K562 (cell line): ENCODE results near the gene TTC13. TPM values are rescaled to one million over a fixed set of nuclear protein-coding genes. Genes with fewer than 3 reads are reported as not detected.

Source experiments
- ATAC-seq: fragments of 200-7000 bp; cut with Tn5 transposase; 3 replicates; pipeline ENCODE4 v1.9.1; 2020; ENCODE audit warnings: moderate library complexity
- BruUV-seq: library from RNA; stranded (reverse); fragments of 400-500 nt; replicated peaks from 2 replicates; lab custom pipeline; 2021; lab: Mats Ljungman, UMichigan
- CTCF ChIA-PET: fragments of 300-600 bp; formaldehyde crosslinking; extraction: SDS; loops from one replicate; lab custom pipeline; 2021; ENCODE audit warnings: low intra/inter-chr PET ratio; lab: Yijun Ruan, JAX
- POLR2A ChIA-PET: fragments of 300-600, 350-650 bp; sonication (Branson Sonifier 250); formaldehyde crosslinking; extraction: SDS; loops from one replicate; lab custom pipeline; 2021; ENCODE audit warnings: antibody characterized with exemption, inconsistent platforms; lab: Yijun Ruan, JAX
- DNase-seq, 4 experiments: peaks; one replicate each; pipeline versions ENCODE4 v3.0.0 to v3.0.0-alpha.2; 2011 to 2018; ENCODE audit warnings: low spot score in 3 of 4, mixed read lengths in 3 of 4; ENCODE audit errors: extremely low read depth in 1 of 4
- FAIRE-seq: peaks from 2 replicates; lab custom pipeline; 2011; peaks lifted over from hg19 to GRCh38; lab: Jason Lieb, UNC
- H2AFZ ChIP-seq: 2 replicates; pipeline ENCODE4 v1.6.0; 2011; ENCODE audit warnings: low read depth, low read length, control low read depth, inconsistent platforms
- H3K27ac ChIP-seq: fragments of 200-600 bp; 3 replicates; pipeline ENCODE4 v1.8.0; 2011; ENCODE audit warnings: low read depth, mild to moderate bottlenecking, control low read depth, inconsistent platforms, low read length, moderate library complexity, mixed read lengths; ENCODE audit errors: extremely low read depth
- H3K27me3 ChIP-seq, 2 experiments: fragments of 300-600 bp in 1 of 2; 2 replicates in 1 of 2; 3 replicates in 1 of 2; pipeline versions ENCODE4 v1.6.0 to v1.8.0; 2011; ENCODE audit warnings: inconsistent platforms in 2 of 2, low read length in 2 of 2, mild to moderate bottlenecking in 1 of 2, mixed read lengths in 1 of 2, moderate library complexity in 1 of 2; ENCODE audit not compliant: control insufficient read depth in 2 of 2, insufficient read depth in 2 of 2
- H3K36me3 ChIP-seq: fragments of 300-600 bp; 3 replicates; pipeline ENCODE4 v1.8.0; 2011; ENCODE audit warnings: mild to moderate bottlenecking, low read length, inconsistent platforms; ENCODE audit not compliant: control insufficient read depth, insufficient read depth
- H3K4me1 ChIP-seq, 2 experiments: fragments of 200-600 bp in 1 of 2; replicated peaks in 1 of 2; 2 replicates in 1 of 2; 3 replicates in 1 of 2; pipeline versions ENCODE4 v1.5.1 to v1.8.0; 2011; ENCODE audit warnings: inconsistent platforms in 2 of 2, low read length in 2 of 2, mild to moderate bottlenecking in 1 of 2, mixed read lengths in 1 of 2, moderate library complexity in 1 of 2; ENCODE audit not compliant: control insufficient read depth in 2 of 2, insufficient read depth in 2 of 2
- H3K4me2 ChIP-seq: 2 replicates; pipeline ENCODE4 v1.6.1; 2011; ENCODE audit warnings: low read length, control low read depth, inconsistent platforms, mixed read lengths; ENCODE audit not compliant: insufficient read depth
- H3K4me3 ChIP-seq: fragments of 200-600 bp; sonication (generic), shearing (Covaris generic); 2 replicates; pipeline ENCODE4 v1.5.1; 2016; ENCODE audit warnings: control low read depth, inconsistent platforms
- H3K79me2 ChIP-seq: fragments of 200-600 bp; 3 replicates; pipeline ENCODE4 v1.8.0; 2011; ENCODE audit warnings: low read length, inconsistent platforms; ENCODE audit not compliant: control insufficient read depth, insufficient read depth
- H3K9ac ChIP-seq, 2 experiments: 2 replicates each; pipeline versions ENCODE4 v1.6.0 to v1.6.1; 2011; ENCODE audit warnings: low read depth in 2 of 2, low read length in 2 of 2, control low read depth in 1 of 2, inconsistent platforms in 1 of 2, mild to moderate bottlenecking in 1 of 2, mixed read lengths in 1 of 2; ENCODE audit not compliant: insufficient read depth in 1 of 2
- H3K9me1 ChIP-seq: one replicate; pipeline ENCODE4 v1.6.0; 2011; ENCODE audit warnings: inconsistent platforms, mild to moderate bottlenecking, low read length, moderate library complexity; ENCODE audit not compliant: control insufficient read depth, insufficient read depth
- H3K9me3 ChIP-seq: replicated peaks from 2 replicates; pipeline ENCODE4 v1.5.1; 2011; ENCODE audit warnings: low read depth, low read length, inconsistent platforms; ENCODE audit not compliant: control insufficient read depth, insufficient read depth
- H4K20me1 ChIP-seq: replicated peaks from 2 replicates; pipeline ENCODE4 v1.6.1; 2011; ENCODE audit warnings: low read length, inconsistent platforms, mixed read lengths; ENCODE audit not compliant: control insufficient read depth, insufficient read depth
- BRD9 ChIP-seq: fragments of 450-650 bp; IDR thresholded peaks from 2 replicates; pipeline ENCODE4 v1.6.1; 2018; ENCODE audit warnings: low read depth; ENCODE audit not compliant: partially characterized antibody
- CHCHD3 ChIP-seq: fragments of 250-450 bp; sonication (Bioruptor Pico); IDR thresholded peaks from 2 replicates; pipeline ENCODE4 v2.1.2; 2022; ENCODE audit warnings: mild to moderate bottlenecking
- ELF2 ChIP-seq: fragments of 250-450 bp; sonication (Bioruptor Pico); IDR thresholded peaks from 2 replicates; pipeline ENCODE4 v1.5.0; 2021; ENCODE audit warnings: mild to moderate bottlenecking
- EWSR1 ChIP-seq: fragments of 450-650 bp; IDR thresholded peaks from 2 replicates; pipeline ENCODE4 v1.6.1; 2018; ENCODE audit warnings: borderline replicate concordance, mild to moderate bottlenecking, low read depth, moderate library complexity; ENCODE audit not compliant: partially characterized antibody
- GTF2F1 ChIP-seq: IDR thresholded peaks from 2 replicates; pipeline ENCODE4 v1.6.1; 2011; ENCODE audit warnings: low read depth, low read length, improper control_type of control experiment
- HEY1 ChIP-seq: fragments of 250-450 bp; sonication (Bioruptor Pico); IDR thresholded peaks from 2 replicates; pipeline ENCODE4 v1.5.0; 2020; ENCODE audit warnings: mild to moderate bottlenecking, moderate library complexity, borderline replicate concordance
- KAT2B ChIP-seq: IDR thresholded peaks from one replicate; pipeline ENCODE4 v1.6.1; 2012; ENCODE audit warnings: low read depth, mild to moderate bottlenecking, control low read depth, inconsistent platforms, low read length, moderate library complexity
- MAFF ChIP-seq: IDR thresholded peaks from 2 replicates; pipeline ENCODE4 v1.6.1; 2012; ENCODE audit warnings: low read length, improper control_type of control experiment
- MCM3 ChIP-seq: fragments of 450-650 bp; IDR thresholded peaks from 2 replicates; pipeline ENCODE4 v1.6.1; 2016
- NCOR1 ChIP-seq: fragments of 450-650 bp; IDR thresholded peaks from 2 replicates; pipeline ENCODE4 v1.6.1; 2016; ENCODE audit warnings: mild to moderate bottlenecking, moderate library complexity
- NFRKB ChIP-seq: fragments of 450-650 bp; IDR thresholded peaks from 2 replicates; pipeline ENCODE4 v1.6.1; 2016; ENCODE audit warnings: low read depth
- POLR3G ChIP-seq: IDR thresholded peaks from 2 replicates; pipeline ENCODE4 v1.6.1; 2011; ENCODE audit not compliant: insufficient read length, insufficient replicate concordance; ENCODE audit errors: extremely low read depth
- RBFOX2 ChIP-seq: fragments of 200-400 bp; formaldehyde crosslinking; IDR thresholded peaks from 2 replicates; pipeline ENCODE4 v1.6.1; 2017; ENCODE audit warnings: low read depth, mild to moderate bottlenecking, low read length, moderate library complexity
- RBM14 ChIP-seq: fragments of 200-400 bp; formaldehyde crosslinking; IDR thresholded peaks from 2 replicates; pipeline ENCODE4 v1.6.1; 2018; ENCODE audit warnings: low read depth, mild to moderate bottlenecking, low read length, moderate library complexity, borderline replicate concordance; ENCODE audit not compliant: insufficient read depth
- USF1 ChIP-seq: sonication (generic); formaldehyde crosslinking; IDR thresholded peaks from 2 replicates; pipeline ENCODE4 v1.9.0; 2022; ENCODE audit warnings: mild to moderate bottlenecking, missing genetic modification reagents
- USF2 ChIP-seq: sonication (generic); formaldehyde crosslinking; IDR thresholded peaks from 2 replicates; pipeline ENCODE4 v1.5.0; 2020; ENCODE audit warnings: missing genetic modification reagents
- ZMIZ1 ChIP-seq, 2 experiments: fragments of 150-350 bp in 1 of 2; IDR thresholded peaks; 2 replicates each; pipeline ENCODE4 v1.6.1; 2012 to 2016; ENCODE audit warnings: low read depth in 2 of 2, low read length in 2 of 2, mild to moderate bottlenecking in 1 of 2, moderate library complexity in 1 of 2
- ZNF444 ChIP-seq: fragments of 250-450 bp; sonication (Bioruptor Pico); IDR thresholded peaks from 2 replicates; pipeline ENCODE4 v1.4.0; 2020; ENCODE audit warnings: mild to moderate bottlenecking, moderate library complexity
- ZNF644 ChIP-seq: fragments of 200-800 bp; sonication (Bioruptor generic); IDR thresholded peaks from 2 replicates; pipeline ENCODE4 v1.6.1; 2016; ENCODE audit warnings: low read depth, missing genetic modification characterization, missing compliant biosample characterization
- WGBS: fragments of 100-300 bp; shearing (Covaris generic); methylation state at CpG from one replicate; pipeline ENCODE4 v1.1.6; 2016; ENCODE audit warnings: low coverage, mixed read lengths; ENCODE audit not compliant: insufficient coverage; ENCODE audit errors: missing lambda C conversion rate; 5-methylcytosine and 5-hydroxymethylcytosine counted together
- in situ Hi-C: fragments of 300-500 bp; cut with MboI; formaldehyde crosslinking; loops from 4 replicates; pipeline ENCODE4 v1.15.0; 2018; ENCODE audit warnings: inconsistent platforms, mixed read lengths
- intact Hi-C: fragments of 100-400 bp; cut with micrococcal nuclease; formaldehyde crosslinking; loops from 2 replicates; pipeline ENCODE4 v1.14.2; 2022
- polyA plus RNA-seq, 8 experiments: library from polyadenylated mRNA; depleted of rRNA in 4 of 8; stranded (reverse) in 5 of 8; unstranded in 3 of 8; fragments of >200 nt; fragmentation: Nextera tagmentation in 2 of 8; fragmentation: Illumina TruSeq in 1 of 8; extraction: Ambion mirVana in 2 of 8; extraction: Trizol in 1 of 8; gene quantifications; 2 replicates each; pipeline versions ENCODE4 v1.2.1 to v1.2.3, GENCODE V29; 2011 to 2014; ENCODE audit warnings: inconsistent platforms in 1 of 8, missing spikeins in 1 of 8
- total RNA-seq, 7 experiments: library from RNA; depleted of rRNA in 6 of 7; stranded (reverse); fragments of >200 nt in 6 of 7; fragmentation: Illumina TruSeq in 2 of 7; extraction: Trizol in 2 of 7; gene quantifications; 2 replicates each; pipeline versions ENCODE4 v1.2.1 to v1.2.3, GENCODE V29; 2011 to 2021; ENCODE audit warnings: low replicate concordance in 1 of 7

Gene TTC13
- total and polyA plus RNA-seq, 9 of the 15 experiments (the other 6 are each of a cell fraction or from before 2014, with no cell fraction given), result 1.7 to 13.8 (median 9.6) TPM

- TF ChIP-seq KAT2B (no peak), RBM14 (no peak), MCM3 (no peak), ELF2 (CRISPR knock-in tag) (no peak)
These were observed 78.8 kb downstream of the TTC13 start (continued) for GRCh38 chr1:230899841-230900251.

- 7% methylated on average over 8 of the region's 8 CpGs for WGBS
- H4K20me1 ChIP-seq, result 0 out of 2 replicates have a peak, but pooled peaks cover 5% of the 10 kb centered on the region
- H3K36me3 ChIP-seq, result no peaks in the 10 kb centered on the region
- intact Hi-C loops, result no loop called here
- H3K9me3 ChIP-seq, result no peaks in the 10 kb centered on the region
- H3K9me1 ChIP-seq, result no peaks in the 10 kb centered on the region
- ChIA-PET POLR2A (interaction anchor here (0.6 to 0.9 kb wide), 4 partner anchors 24 to 324 kb away, joined by 3 to 4 read pairs (median 3); no protein-coding TSS in a partner anchor), CTCF (no interaction called here)
- no TSS peak for BruUV-seq
- no peak overlapping the region for H3K27ac ChIP-seq
- no peak overlapping the region for H3K9ac ChIP-seq
- H3K4me2 ChIP-seq, result no peak overlapping the region
- FAIRE-seq, result no peak
- H3K79me2 ChIP-seq, result no peaks in the 10 kb centered on the region
- no peak overlapping the region for H3K4me3 ChIP-seq
- peak; percentile 52; the same call in 2 of the 3 replicates for ATAC-seq
- H2AFZ ChIP-seq, result no peak overlapping the region
- peaks cover 26% of the 10 kb centered on the region in 2 experiments for H3K27me3 ChIP-seq
- in situ Hi-C loops, result no loop called here
- peaks cover 0 to 4% of the 10 kb centered on the region in 2 experiments; a peak in 1 of 5 replicates for H3K4me1 ChIP-seq
- peak in 1 of 4 experiments; percentile 30 for DNase-seq
- TF ChIP-seq HEY1 (CRISPR knock-in tag) (no peak), ZNF444 (CRISPR knock-in tag) (no peak), ZNF644 (tag) (no peak), POLR3G (no peak), NCOR1 (no peak), GTF2F1 (no peak), NFRKB (no peak), USF2 (peak; percentile 62), BRD9 (no peak), RBFOX2 (no peak), USF1 (CRISPR knock-in tag) (peak; percentile 69), ZMIZ1 (IDR thresholded peaks at IDR 0.05; ENCODE audit: low read depth in 2 of 2, low read length in 2 of 2) (no peak), MAFF (no peak), CHCHD3 (CRISPR knock-in tag) (no peak), EWSR1 (no peak)
These were observed 79.9 kb downstream of the TTC13 start for GRCh38 chr1:230898748-230899147.
